ENCODE results near the gene RCAN2.
"Not testable (repeated sequence)": the region's sequence is repeated elsewhere in the genome, so short reads cannot be mapped to it uniquely, and the experiment has no call there.

The RCAN2 gene

GRCh38 chr6:46440141-46440540, 51.1 kb downstream of the RCAN2 start:
- DNase-seq, result no peak

- no peak for DNase-seq
Measured at GRCh38 chr6:46438245-46438644, 53.0 kb downstream of the RCAN2 start.

- no peak for DNase-seq
Measured at GRCh38 chr6:46437671-46438221, 53.5 kb downstream of the RCAN2 start.

- DNase-seq, result no peak
Measured at GRCh38 chr6:46422619-46423018, 68.6 kb downstream of the RCAN2 start.

GRCh38 chr6:46421939-46422338, 69.3 kb downstream of the RCAN2 start:
- no peak for DNase-seq

GRCh38 chr6:46420921-46421638, 70.2 kb downstream of the RCAN2 start:
- no peak for DNase-seq

- DNase-seq, result no peak
Measured at GRCh38 chr6:46419576-46420002, 71.7 kb downstream of the RCAN2 start.

- no peak for DNase-seq
Measured at GRCh38 chr6:46414398-46414797, 76.9 kb downstream of the RCAN2 start.

GRCh38 chr6:46412662-46413061, 78.6 kb downstream of the RCAN2 start:
- no peak for DNase-seq

- DNase-seq, result no peak
Measured at GRCh38 chr6:46411456-46412197, 79.6 kb downstream of the RCAN2 start.

GRCh38 chr6:46410334-46410953, 80.8 kb downstream of the RCAN2 start:
- DNase-seq, result no peak

GRCh38 chr6:46407776-46408530, 83.3 kb downstream of the RCAN2 start:
- no peak for DNase-seq

- no peak for DNase-seq
Measured at GRCh38 chr6:46407246-46407645, 84.0 kb downstream of the RCAN2 start.

GRCh38 chr6:46405620-46406180, 85.5 kb downstream of the RCAN2 start:
- not testable (repeated sequence) for DNase-seq

GRCh38 chr6:46400898-46401297, 90.4 kb downstream of the RCAN2 start:
- DNase-seq, result no peak

- DNase-seq, result no peak
Measured at GRCh38 chr6:46395530-46395929, 95.7 kb downstream of the RCAN2 start.

- DNase-seq, result no peak
Measured at GRCh38 chr6:46393940-46394337, 97.3 kb downstream of the RCAN2 start.

GRCh38 chr6:46393161-46393939, 97.9 kb downstream of the RCAN2 start:
- no peak for DNase-seq

- no peak for DNase-seq
Measured at GRCh38 chr6:46392294-46392693, 99.0 kb downstream of the RCAN2 start.

- DNase-seq, result no peak
Measured at GRCh38 chr6:46390153-46390876, 100.9 kb downstream of the RCAN2 start.

- DNase-seq, result not testable (repeated sequence)
Measured at GRCh38 chr6:46387728-46388127, 103.5 kb downstream of the RCAN2 start.
